ENCODE results near the gene LRCOL1.

The LRCOL1 gene

DNA sequence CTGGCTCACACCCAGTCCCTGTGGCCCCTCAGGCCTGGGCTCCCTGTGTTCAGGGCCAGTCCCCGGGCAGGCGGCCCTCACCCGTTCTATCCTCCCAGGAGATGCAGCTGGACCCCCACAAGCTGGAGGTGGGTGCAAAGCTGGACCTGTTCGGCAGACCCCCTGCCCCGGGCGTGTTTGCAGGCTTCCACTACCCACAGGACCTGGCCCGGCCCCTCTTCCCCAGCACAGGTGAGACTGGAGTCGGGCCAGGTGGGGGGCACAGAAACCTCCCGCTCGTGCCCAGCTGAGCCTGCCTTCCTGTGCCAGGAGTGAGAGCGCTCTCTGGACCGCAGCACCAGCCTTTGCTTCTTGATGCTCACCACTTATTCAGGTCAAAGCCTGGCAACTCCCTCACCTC, 33.7 kb downstream of the LRCOL1 start:
- H3K4me3 ChIP-seq (ENCODE audit: control insufficient read depth, low read depth, low read length), result no peak overlapping the region
- DNase-seq (ENCODE audit: low read depth), result no peak
- TF ChIP-seq, protein P1, sequence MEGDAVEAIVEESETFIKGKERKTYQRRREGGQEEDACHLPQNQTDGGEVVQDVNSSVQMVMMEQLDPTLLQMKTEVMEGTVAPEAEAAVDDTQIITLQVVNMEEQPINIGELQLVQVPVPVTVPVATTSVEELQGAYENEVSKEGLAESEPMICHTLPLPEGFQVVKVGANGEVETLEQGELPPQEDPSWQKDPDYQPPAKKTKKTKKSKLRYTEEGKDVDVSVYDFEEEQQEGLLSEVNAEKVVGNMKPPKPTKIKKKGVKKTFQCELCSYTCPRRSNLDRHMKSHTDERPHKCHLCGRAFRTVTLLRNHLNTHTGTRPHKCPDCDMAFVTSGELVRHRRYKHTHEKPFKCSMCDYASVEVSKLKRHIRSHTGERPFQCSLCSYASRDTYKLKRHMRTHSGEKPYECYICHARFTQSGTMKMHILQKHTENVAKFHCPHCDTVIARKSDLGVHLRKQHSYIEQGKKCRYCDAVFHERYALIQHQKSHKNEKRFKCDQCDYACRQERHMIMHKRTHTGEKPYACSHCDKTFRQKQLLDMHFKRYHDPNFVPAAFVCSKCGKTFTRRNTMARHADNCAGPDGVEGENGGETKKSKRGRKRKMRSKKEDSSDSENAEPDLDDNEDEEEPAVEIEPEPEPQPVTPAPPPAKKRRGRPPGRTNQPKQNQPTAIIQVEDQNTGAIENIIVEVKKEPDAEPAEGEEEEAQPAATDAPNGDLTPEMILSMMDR (conservative IDR thresholded peaks at IDR 0.05; ENCODE audit: control insufficient read depth, insufficient read depth, low read depth, low read length), result no peak

DNA sequence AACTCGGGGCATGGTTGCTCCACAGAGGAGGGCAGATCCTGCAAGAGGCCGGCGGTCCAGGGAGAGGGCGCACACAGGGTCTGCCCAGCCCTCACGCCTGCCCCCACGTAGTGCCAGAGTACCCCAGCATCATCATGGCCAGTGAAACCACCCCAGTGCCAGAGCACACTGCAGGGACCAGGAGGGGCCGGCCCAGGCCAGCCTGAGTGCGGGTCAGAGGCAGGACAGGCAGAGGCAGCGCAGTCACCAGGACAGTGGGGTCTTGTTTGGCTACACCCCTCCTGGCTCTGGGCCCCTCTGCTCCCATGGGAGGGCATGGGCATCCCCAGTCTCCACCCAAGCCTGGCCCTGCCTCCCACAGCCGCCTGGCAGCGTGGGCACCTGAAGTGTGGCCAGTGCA, 34.7 kb downstream of the LRCOL1 start:
- H3K4me3 ChIP-seq (ENCODE audit: control insufficient read depth, low read depth, low read length), result no peak overlapping the region
- no peak for DNase-seq (ENCODE audit: low read depth)
- TF ChIP-seq, protein P1 (conservative IDR thresholded peaks at IDR 0.05; ENCODE audit: control insufficient read depth, insufficient read depth, low read depth, low read length), result no peak

DNA sequence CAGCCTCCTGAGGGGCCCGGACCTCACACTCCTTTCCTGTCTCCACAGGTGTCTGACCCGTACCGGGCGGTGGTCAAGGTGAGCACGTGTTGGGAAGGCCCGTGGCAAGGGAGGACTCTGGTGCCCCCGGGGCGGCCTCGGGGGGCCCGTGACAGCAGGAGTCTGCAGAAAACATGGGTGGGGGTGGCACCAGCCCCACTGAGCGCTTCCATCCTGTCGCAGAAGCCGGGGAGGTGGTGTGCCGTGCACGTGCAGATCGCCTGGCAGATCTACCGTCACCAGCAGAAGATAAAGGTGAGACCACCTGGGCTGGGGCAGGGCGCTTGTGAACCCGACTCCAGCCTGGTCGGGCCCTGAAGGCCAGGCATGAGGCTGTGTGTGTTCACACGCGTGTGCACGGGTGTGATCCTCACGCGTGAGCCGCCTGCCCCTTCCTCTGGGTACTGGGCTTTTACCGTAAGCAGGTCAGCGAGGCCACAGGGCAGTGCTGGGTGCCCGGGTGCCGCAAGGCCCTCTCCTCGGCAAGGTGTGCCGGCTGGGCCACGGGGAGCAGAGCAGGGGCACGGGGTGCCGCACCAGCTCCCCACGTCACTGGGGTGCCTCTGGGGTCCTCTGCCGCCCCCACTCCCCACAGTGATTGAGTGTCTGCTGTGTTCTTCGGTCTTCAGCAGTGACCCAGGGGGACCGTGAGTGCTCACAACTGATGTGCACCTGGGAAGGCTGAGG, 35.9 kb downstream of the LRCOL1 start:
- no peak for DNase-seq (ENCODE audit: low read depth)
- TF ChIP-seq, protein P1 (conservative IDR thresholded peaks at IDR 0.05; ENCODE audit: control insufficient read depth, insufficient read depth, low read depth, low read length), result no peak
- no peak overlapping the region for H3K4me3 ChIP-seq (ENCODE audit: control insufficient read depth, low read depth, low read length)

DNA sequence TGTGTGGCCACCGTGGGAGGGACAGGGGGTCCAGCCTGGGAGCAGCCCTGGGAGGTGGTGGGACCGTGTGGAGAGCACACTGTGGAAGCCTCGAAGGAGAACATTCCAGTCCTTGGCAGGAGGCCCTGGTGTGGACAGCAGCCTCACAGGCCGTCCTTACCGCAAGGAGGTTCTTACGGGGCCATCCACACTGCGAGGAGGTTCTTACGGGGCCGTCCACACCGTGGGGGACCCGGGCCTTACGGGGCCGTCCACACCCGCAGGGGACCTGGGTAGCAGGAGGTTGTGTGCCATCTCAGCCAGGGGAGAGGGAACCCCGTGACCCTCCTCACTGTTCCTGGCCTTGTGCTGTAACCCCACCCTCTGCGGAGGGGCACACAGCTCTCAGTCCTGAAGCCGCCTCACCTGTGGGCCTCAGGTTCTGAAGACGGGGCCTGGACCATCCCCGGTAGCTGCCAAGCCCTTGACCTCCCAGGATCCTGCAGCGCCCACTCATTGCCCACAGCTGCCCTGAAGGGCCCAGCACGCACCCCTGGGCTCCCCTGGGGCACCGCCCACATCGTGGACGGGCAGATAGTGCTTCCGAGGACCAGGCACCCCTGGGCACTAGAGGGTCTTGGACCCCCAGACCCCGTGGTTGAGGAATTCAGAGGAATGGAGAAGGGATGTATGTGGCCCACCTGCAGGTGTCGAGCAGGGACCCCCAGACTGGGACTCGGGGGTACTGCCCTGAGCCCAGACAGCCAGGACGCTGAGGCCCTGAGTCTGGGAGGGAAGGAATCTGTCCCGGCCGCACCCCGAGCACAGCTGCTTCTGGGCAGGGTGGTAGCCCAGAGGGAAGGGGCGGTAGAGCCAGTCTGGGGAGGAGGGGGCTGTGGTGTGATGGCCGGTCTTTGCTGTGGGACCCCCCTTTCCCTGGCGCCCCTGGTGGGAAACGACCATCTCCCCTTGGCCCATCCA, 37.3 kb downstream of the LRCOL1 start:
- TF ChIP-seq, protein P1 (conservative IDR thresholded peaks at IDR 0.05; ENCODE audit: control insufficient read depth, insufficient read depth, low read depth, low read length), result no peak
- DNase-seq (ENCODE audit: low read depth), result no peak

DNA sequence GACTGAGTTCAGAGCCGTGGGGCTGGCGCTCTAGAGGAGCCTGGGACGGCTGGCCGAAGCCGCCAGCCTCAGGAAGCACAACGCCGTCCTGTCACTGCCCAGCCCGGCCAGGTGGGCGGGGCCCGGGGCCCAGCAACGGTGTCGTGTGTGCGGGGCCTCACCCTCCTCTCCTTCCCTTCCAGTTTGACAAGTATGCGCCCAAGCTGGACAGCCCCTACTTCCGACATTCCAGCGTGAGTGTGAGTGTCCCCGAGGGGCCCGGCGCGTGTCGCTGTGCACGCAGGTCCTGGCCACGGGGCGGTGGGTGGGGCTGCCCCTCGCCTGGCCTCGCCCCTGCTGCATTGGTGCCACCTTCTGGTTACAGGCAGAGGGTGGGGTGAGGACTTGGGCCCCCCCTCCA, 38.3 kb downstream of the LRCOL1 start:
- TF ChIP-seq, protein P1 (conservative IDR thresholded peaks at IDR 0.05; ENCODE audit: control insufficient read depth, insufficient read depth, low read depth, low read length), result no peak
- H3K4me3 ChIP-seq (ENCODE audit: control insufficient read depth, low read depth, low read length), result no peak overlapping the region
- no peak for DNase-seq (ENCODE audit: low read depth)

More for the DNA sequence above, 37.3 kb downstream of the LRCOL1 start:
- no peak overlapping the region for H3K4me3 ChIP-seq (ENCODE audit: control insufficient read depth, low read depth, low read length)

DNA sequence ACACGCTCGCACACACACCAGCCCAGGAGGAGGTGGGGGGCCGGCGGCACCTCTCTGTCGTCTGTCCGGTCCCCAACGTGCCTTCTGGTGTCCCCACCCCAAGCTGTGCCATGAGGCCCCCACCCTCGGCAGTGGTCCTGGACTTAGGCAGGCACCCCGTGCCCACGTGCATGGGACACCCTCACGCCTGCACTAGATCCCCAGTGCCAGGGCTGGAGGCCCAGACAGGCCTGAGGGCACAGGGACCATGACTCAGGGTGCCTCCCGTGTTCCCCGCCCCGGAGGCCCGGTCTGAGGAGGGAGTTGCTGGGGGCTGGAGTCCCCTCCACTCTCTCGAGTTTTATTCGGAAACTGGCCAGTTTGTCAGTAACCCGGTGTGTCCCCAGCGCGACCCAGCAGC, 38.8 kb downstream of the LRCOL1 start:
- DNase-seq (ENCODE audit: low read depth), result no peak
- TF ChIP-seq, protein P1 (conservative IDR thresholded peaks at IDR 0.05; ENCODE audit: control insufficient read depth, insufficient read depth, low read depth, low read length), result no peak
- H3K4me3 ChIP-seq (ENCODE audit: control insufficient read depth, low read depth, low read length), result no peak overlapping the region

All from fibroblast of mammary gland (primary cell).